AG08395 (cell line): Measurements from ENCODE around the gene ODF2L.
"Not testable (repeated sequence)": the region's sequence is repeated elsewhere in the genome, so short reads cannot be mapped to it uniquely, and the experiment has no call there.

Source experiments
- DNase-seq: peaks from one replicate; pipeline ENCODE4 v3.0.0; 2012; ENCODE audit warnings: mixed read lengths, low spot score

The ODF2L gene

GRCh38 chr1:86387916-86388627 lies 8.1 kb downstream of the ODF2L start:
- no peak for DNase-seq

DNA sequence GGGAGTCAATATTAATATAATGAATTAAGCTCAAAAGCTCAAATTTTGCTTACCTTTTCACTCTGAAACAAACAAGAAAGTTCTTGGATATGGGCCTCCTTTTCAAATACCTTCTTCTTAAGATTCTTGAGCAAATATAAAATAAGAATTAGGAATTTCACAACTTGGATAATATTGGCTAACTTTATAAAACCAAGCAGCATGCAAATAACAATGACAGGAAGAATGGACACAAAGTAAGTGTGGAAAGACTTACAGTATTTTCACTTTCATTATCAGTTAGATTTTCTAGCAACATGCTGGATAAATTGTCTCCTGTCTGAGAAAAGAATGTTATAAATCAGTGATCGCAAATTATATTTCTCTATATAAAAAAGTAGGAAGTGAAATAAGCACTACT lies 13.2 kb downstream of the ODF2L start:
- DNase-seq, result no peak

- no peak for DNase-seq
Measured at GRCh38 chr1:86381223-86381622, 14.9 kb downstream of the ODF2L start.

DNA sequence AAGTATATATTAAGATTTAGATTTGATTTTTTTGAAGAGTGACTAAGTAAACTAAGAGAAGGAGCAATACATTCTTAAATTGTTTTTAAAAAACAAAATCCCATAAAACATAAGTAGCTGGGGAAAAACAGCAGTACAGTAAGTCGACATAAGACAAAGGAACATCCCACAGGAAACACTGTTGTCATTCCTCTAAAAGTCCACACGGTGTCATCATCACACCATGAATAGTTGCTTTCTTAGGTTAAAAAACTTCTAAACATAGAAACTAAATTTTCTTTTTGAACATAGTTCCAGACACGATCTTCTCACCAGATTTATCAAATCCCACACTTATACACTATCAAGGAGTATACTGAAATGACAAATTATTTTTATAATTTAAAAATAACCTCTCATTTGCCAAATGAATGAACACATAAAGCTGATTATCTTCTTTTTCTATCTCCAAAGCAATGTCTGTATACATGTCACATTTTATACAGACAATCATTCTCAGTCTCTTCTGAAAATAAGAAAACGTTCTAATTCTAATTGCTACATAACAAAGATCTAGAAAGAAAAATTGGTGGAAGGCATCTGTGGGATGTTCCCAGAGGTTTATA lies 15.8 kb downstream of the ODF2L start:
- peak; percentile 63 for DNase-seq

GRCh38 chr1:86378813-86379212 lies 17.3 kb downstream of the ODF2L start:
- no peak for DNase-seq

GRCh38 chr1:86377341-86377740 lies 18.8 kb downstream of the ODF2L start:
- DNase-seq, result no peak

DNA sequence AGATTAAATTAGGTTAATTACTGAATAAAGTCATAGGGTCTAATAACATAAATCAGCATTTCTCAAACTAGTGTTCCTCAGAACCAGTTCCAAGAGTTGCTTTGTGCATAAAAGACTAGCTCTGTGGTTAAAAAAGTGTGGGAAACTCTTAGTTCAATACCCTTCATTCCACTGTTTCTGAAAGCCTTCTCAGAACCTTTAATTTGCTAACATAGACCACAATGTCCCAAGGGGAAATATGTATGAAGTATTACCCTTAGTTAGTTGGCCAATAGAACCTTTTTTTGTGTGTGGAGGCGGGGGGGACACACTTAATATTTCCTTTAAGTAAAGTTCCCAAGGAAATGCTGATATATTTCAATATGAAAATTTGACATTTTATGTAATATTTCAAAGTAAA lies 20.4 kb downstream of the ODF2L start:
- DNase-seq, result no peak

- peak; percentile 5 for DNase-seq
Measured at GRCh38 chr1:86370601-86371022, 25.5 kb downstream of the ODF2L start.

DNA sequence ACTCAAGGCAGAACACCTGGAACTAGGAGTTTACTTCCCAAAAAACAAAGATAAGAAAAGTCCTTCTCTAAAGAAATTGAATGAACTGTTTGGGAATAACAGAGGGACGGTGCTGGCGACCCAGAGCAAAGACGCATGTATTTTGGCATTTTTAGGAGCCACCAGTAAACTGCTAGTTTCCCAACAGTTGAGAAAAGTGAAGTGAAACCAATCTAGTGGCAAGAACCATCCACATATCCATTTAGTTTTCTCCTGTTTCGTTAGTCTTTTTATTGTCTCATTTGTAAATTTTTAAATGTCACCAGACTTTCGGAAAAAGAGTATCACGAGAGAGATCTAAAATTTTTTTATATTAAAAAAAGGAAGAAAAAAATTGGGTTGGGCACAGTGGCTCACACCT lies 30.2 kb downstream of the ODF2L start:
- no peak for DNase-seq

DNA sequence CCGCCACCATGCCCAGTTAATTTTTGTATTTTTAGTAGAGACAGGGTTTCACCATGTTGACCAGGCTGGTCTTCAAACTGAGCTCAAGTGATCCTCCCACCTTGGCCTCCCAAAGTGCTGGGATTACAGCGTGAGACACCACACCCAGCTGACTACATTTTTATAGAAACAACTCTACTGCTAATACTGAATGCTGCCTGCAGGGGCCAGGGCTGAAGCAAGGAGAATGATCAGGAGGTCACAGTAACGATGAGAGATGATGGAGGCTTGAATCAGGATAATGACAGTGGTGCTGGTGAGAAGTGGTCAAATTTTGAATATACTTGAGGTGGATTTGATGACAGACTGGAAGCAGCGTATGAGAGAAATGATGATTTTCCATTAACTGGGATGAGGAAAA lies 33.3 kb downstream of the ODF2L start:
- no peak for DNase-seq

DNA sequence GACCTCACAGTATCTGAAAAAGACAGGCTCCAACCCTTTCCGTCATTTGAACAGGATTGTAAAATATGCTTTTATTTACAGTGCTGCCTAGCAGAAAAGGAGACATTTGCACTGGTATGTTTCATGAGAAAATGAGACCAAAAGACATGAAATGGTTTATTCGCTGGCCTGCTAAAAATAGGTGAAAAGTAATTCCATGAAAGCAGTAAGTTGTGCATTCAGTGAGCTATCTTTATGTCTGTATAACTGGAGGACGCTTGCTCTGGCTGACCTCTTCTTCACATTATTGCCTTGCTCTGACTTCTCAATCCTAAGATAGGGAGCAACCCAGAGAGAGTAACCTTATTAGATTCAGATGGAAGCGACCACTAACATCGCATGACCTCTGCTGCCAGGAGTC lies 38.3 kb downstream of the ODF2L start:
- DNase-seq, result no peak

- DNase-seq, result peak; percentile 17
Measured at GRCh38 chr1:86356247-86356646, 39.9 kb downstream of the ODF2L start.

- peak; percentile 17 for DNase-seq
Measured at GRCh38 chr1:86352086-86352485, 44.0 kb downstream of the ODF2L start.

DNA sequence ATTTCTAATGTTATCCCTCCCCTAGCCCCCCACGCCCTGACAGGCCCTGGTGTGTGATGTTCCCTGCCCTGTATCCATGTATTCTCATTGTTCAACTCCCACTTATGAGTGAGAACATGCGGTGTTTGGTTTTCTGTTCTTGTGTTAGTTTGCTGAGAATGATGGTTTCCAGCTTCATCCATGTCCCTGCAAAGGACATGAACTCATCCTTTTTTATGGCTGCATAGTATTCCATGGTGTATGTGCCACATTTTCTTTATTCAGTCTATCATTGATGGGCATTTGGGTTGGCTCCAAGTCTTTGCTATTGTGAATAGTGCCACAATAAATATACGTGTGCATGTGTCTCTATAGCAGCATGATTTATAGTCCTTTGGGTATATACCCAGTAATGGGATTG lies 45.9 kb downstream of the ODF2L start:
- not testable (repeated sequence) for DNase-seq

DNA sequence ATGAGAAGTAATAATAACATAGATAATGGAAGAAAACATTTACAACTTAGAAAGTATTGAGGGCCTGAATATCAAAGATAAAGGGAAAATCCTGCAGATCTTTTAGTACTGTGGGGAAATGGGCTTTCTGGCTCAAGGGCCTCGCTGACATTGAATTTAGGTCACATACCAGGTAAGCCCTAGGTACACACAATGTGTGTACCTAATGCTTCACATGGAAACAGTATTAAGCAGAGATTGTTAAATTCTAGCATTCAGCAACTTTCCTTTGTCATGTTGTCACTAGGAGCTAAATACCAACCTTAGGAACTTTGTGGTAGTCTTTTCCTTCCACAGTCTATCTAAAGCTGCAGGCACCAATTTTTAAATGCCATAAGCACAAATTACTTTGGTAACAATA lies 49.7 kb downstream of the ODF2L start:
- no peak for DNase-seq

- no peak for DNase-seq
Measured at GRCh38 chr1:86345042-86345441, 51.1 kb downstream of the ODF2L start.

GRCh38 chr1:86339906-86340305 lies 56.2 kb downstream of the ODF2L start:
- no peak for DNase-seq

DNA sequence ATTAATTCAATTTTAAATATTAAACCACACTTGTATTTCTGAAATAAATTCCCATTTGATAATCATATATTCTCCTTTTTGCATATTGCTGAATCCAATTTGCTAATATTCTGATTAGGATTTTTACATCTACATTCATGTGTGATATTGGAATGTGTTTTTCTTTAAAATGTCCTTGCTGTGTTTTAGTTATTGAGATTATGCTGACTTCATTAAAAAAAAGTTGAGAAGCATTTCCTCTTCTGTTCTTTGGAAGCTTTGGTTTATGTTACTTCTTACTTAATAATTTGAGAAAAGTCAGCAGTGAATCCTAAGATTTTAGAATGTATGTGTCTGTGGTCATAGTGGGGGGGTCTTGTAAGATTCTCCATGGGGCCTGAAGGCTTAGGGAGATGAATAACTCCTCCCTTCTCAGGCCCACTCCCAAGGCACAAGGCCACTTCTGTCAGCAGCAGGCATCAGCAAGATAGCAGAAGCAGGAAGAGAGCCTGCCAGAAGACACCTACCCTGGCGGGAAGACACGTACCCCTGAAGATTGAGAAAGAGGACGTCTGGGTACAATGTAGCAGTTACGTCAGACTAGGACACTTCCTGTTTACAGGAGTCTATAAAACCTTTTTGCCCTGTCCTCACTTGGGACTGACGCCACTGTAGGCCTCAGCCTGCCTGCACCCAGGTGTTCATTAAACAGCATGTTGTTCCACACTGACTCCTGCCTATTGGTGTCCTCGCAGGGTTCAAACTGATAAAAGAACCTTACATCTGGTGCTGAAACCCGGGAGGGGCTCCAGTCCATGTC lies 56.9 kb downstream of the ODF2L start:
- no peak for DNase-seq

DNA sequence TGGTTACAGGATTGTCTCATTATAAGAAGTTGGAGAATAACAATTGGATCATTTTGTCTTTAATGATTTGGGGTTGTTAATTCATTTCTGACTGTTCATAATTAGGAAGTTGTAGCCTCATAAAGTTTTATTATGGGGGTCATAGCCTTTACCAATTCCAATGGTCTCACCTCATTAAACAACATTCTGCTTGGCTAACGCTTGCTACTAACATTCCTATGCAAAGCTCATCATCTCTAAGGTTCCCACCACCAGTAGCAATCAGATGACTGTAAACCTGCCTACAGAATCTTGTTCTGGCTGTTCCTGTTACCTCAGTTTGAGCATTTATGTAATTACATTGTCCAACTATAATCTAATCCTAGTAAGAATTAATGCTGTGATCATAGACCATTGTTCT lies 60.2 kb downstream of the ODF2L start:
- DNase-seq, result no peak

DNA sequence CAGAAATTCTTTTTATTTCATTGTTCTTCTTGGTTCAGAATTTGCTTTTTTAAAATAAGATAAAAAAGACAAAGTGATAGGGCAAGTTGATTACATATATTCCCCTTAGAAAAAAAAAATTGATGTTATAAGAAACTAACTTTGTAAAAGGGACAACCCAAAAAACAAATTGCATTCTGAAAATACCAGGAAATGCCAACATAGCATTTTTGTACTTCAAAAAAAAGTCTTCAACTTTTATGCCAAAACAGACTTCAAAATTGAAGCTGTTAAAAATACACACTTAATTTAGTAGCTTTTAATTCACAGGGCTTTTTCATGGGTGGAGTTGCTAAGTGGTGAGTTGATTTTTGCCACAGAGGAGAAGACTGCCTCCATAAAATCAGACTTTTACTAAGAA lies 70.9 kb downstream of the ODF2L start:
- no peak for DNase-seq

GRCh38 chr1:86324130-86324822 lies 71.8 kb downstream of the ODF2L start:
- no peak for DNase-seq

DNA sequence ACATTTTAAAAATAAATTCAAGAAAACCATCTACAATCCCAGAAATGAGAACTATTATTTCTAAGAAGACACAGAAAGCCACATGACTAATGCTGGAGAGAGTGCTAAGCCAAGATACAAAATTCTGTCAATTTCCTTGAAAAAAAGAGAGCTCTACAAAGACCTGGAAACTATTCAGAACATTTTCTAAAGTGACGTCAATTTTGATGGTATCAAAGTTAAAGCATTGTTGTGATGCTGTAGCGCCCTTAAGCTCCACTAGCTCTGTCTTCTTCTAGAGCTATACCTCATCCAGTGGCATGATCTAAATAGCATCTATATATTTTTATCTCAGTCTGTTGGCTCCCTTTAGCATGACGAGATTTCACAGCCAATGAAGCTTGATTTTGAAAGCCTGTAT lies 73.9 kb downstream of the ODF2L start:
- no peak for DNase-seq

- DNase-seq, result no peak
Measured at GRCh38 chr1:86318436-86318835, 77.7 kb downstream of the ODF2L start.
